HG02840 (cell line): ENCODE measurements around the gene FRK.
"Not testable (repeated sequence)": the region's sequence is repeated elsewhere in the genome, so short reads cannot be mapped to it uniquely, and the experiment has no call there.

ENCODE experiments used
- ATAC-seq: cut with Tn5 transposase; IDR thresholded peaks from one replicate; pipeline ENCODE4 v1.9.1; 2021; ENCODE audit warnings: mild to moderate bottlenecking, moderate library complexity, moderate number of reproducible peaks; ENCODE audit not compliant: unreplicated experiment, low FRiP score

FRK gene

DNA sequence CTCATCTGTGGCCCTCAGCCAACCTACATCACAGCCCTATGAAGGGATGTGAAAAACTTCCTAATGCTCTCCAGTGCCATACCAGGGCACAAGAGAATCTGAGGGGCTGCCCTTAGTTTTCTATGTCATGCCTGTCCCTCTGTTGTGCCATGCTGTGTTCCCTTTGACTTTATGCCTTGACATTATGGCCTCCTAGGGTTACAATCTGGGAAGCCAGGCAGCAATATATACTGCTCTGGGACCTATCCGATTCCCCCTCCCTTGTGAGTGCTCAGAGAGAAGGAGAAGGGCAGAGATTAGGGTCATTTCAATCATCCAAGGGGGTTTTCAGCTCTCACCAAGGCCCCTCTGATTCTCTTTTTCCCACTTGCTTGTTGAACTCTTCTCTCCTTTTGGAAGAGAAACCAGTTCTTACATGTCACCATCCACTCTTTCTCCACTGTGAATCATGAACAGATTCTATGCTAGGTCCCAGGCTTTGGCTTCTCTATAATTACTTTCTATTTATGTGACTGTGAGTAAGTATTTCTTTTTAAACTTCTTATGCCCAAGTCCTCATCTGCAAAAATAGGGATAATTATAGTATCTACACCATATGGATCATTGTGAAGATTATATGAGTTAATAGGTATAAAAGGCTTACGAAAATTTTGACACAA lies 14.2 kb upstream of the FRK start:
- ATAC-seq: no peak

- ATAC-seq: no peak
Observed at GRCh38 chr6:116073765-116074440, 13.2 kb upstream of the FRK start.

GRCh38 chr6:116072368-116072767 lies 11.7 kb upstream of the FRK start:
- no peak for ATAC-seq

DNA sequence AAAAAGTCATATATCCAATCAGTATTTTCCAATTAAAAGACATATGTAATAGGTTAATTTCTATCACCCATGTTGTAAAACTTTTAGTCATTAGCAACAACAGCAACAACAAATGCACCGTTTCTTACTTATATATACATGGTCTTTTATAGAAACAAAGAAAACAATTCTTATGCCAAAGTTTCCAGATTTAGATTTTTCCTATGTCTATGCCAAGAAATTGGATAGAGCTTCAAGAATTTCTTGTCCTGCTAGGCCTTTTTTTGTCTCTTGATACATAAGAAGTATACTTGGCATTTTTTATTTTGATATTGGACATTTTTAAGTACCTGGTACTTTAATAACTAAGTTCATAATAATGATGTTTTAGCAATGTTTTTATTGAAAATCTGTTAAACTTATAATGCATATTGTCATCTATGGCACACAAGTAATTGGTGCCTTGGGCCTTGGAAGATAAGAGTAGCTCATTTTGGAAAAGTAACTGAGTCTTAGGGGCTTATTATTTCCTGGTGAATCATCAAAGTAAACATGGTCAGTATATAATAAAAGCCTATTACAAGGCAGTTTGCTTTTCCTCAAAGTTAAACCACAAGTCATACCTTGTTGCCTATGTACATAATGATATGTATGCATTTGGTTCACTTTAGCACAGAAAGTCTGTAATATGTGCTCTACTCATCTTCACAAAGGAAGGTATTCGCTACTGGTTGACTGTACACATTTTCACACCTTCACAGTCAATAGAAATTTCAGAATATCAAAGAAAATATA lies 10.1 kb upstream of the FRK start:
- ATAC-seq: no peak

DNA sequence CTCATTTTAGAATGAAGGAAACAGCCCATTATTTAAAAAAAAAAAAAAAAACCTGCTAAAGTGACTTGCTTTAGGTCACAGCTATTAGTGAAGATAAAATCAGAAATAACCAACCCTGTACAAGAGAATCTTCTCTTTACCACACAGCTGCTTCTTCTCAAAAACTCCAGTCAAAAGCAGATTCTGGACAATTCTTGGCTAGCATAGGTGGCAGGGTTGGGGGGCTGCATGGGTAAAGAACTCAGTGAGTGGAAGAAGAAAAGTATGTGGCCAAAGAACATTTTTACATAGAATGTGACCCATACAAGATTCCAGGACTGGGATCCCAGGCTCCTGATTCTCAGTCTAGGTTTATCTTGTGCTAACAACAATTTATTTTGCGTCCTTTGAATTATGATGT lies 9.4 kb upstream of the FRK start:
- no peak for ATAC-seq

DNA sequence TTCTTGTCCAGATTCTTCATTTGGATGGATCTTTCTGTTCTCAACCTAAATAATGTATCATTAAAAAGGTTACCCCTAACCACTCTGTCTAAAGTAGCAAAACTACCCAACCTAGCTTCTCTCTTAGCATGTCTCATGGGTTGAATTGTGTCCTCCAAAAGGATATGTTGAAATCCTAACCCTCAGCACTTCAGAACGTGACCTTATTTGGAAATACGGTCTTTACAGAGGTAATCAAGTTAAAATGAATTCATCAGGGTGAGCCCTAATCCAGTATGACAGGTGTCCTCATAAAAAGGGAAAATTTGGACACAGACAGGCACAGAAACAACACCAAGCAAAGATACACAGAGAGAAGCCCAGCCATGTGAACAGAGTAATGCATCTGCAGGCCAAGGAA lies 6.1 kb upstream of the FRK start:
- ATAC-seq: no peak

DNA sequence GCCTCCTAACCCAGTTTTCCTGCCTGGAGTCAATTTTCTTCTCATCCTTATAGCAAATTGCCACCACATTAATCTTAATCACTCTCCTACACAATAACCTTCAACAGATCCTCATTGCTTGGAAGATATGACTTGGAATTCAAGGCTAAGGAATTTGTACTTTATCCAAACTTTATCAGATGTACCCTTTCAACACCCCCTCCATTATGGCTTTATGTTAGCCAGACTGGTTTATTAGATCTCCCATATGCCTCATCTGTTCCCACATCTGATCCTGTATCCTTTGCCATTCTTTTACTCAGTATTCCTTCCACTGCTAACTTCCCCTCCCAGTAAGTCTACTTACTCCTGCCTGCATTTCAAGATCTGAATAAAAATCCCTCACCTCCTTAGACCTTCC lies 4.0 kb upstream of the FRK start:
- no peak for ATAC-seq

DNA sequence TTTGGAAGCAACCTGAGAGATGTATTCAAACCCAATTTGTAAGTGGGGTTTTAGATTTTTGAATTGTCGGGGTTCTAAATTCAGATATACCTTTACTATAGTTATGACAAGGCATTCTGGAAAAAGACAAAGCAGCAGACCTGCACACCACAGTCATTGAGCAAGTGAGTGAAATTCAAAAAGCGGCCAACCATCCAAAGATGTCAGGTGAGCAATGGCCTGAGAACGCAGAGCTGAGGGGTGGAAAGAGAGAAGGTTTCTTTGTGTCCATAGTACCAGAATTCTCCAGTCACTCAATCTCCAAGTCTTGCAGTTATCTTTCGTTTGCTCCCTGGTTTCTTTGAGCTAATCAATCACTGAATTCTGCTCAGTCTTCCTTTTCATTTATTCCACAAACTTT lies 1.8 kb upstream of the FRK start:
- no peak for ATAC-seq

DNA sequence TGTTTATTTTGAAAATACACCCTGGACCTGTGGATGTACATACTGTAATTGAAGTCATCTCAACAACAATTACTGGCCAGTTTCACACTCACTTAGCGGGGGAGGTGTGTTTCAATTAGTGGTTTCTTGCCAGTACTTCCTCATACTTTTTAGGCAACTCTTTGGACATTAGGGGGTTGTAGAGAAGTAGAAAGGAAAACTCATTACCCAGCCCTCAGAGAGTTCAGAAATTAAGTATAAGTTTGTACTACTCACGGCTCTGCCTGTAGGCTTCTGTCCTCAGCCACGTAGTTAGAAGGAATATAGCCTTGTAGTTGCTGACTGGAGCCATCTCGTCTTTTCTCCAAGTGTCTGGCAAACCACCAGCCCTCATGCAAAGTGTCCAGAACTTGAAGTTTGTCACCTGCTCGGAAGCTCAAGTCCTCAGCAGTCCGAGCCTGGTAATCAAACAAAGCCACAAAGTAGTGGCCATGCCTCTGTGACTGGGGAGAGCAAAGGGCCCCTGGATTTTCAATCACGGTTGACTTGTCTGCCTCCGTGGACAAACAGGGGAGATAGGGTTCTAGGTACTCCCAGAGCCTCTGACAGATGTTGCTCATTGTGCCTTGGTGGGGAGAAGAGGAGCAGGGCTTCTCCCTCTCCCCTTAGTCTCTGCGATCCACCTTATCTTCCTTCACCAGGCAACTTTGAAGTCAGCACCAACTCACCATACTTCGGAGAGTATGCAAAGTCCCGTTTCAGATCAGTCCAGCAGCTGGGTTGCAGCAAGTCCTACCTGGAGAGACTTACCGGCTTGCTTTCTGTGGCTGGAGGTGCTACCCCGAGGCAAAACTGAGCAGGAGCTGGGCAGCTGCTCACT lies 749 bp downstream of the FRK start:
- peak; percentile 75 for ATAC-seq

DNA sequence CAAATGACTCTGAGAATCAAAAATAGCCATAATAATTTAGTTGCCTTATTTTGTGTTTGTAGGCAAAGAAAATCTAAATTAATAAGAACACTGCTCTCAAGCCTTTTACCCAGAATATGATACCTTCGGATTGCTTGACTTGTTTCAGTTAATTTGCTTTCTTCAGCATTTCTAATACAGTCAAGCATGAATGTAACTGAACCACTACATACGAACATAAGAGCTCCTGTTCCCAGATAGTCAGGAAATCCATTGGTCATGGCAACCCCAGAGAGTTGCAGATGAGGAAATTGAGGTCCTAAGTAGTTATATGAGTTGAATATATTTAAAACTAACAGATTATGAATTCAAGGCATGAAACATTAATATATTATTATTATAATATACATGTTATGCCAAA lies 2.9 kb downstream of the FRK start:
- ATAC-seq: no peak

- no peak for ATAC-seq
Observed at GRCh38 chr6:116055513-116055912, 5.2 kb downstream of the FRK start.

GRCh38 chr6:116051244-116051643 lies 9.4 kb downstream of the FRK start:
- no peak for ATAC-seq

- no peak for ATAC-seq
Observed at GRCh38 chr6:116050737-116051136, 10.0 kb downstream of the FRK start.

DNA sequence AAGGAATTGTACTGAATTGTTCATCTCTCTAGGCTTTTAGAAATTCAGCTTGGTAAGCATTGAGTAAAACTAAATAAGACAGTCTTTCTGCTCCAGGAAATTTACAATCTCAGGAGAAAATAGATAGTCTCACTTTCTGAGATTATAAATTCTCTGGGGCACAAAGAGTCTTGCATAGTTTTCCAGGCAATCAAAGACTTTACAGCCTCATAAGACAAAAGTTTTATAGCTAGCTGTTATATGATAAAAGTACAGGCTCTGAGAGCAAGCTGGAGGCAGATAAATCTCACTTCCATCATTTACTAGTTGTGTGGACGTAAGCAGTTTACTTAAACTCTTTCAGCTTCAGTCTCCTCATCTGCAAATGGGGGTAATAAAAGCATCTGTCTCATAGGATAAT lies 11.4 kb downstream of the FRK start:
- no peak for ATAC-seq

GRCh38 chr6:116047173-116047933 lies 13.3 kb downstream of the FRK start:
- ATAC-seq: peak; percentile 78

- ATAC-seq: no peak
Observed at GRCh38 chr6:116046737-116047136, 14.0 kb downstream of the FRK start.

DNA sequence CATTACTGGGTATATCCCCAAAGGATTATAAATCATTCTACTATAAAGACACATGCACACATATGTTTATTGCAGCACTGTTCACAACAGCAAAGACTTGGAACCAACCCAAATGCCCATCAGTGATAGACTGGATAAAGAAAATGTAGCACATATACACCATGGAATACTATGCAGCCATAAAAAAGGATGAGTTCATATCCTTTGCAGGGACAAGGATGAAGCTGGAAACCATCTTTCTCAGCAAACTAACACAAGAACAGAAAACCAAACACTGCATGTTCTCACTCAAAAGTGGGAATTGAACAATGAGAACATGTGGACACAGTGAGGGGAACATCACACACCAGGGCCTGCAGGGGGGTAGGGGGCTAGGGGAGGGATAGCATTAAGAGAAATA lies 14.4 kb downstream of the FRK start:
- not testable (repeated sequence) for ATAC-seq

- ATAC-seq: no peak
Observed at GRCh38 chr6:116041934-116042333, 18.8 kb downstream of the FRK start.

DNA sequence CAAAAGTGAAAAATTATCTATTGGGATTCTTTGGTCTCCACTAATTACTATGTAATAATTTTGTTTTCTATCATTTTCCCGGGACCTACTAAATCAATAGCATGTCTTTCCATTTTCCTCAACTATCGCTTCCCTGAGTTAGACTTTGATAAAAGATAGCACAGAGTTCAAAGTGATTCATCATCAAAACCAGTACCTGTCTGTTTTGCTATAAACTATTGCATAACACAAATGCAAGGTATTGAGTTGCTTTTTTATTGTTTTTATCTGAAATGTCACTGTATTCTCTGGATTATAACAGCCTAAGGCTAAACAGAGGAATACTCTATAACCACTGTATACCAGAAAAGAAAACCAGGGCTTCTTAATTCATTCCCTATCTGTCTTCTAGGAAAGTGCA lies 19.7 kb downstream of the FRK start:
- ATAC-seq: no peak

DNA sequence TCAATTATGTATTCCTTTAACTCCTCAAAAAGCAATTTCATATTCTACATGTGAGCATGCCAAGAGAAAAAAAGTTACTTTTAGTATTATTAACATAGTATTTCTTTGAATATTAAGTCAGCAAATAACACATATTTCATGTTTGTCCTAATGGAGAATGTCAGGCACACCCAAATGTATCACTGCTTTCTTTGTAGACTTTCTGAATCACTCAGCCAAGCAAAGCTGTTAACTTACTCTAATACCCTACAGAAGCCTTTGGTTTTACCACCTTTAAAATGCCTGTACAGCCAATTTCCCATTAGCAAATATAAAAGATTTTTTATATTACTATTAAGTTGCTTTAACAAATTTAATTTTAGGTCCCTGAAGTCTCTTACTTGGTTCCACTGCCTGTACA lies 23.8 kb downstream of the FRK start:
- no peak for ATAC-seq
